GOT3 (cell line): ENCODE data around the gene CAPN12.
A peak's percentile ranks its signal among the peaks of the same experiment; 100 is the strongest.

Experiments
- DNase-seq: peaks from one replicate; lab custom pipeline; 2025; ENCODE audit warnings: mixed read lengths; lab: John Stamatoyannopoulos, UW

The CAPN12 gene

DNA sequence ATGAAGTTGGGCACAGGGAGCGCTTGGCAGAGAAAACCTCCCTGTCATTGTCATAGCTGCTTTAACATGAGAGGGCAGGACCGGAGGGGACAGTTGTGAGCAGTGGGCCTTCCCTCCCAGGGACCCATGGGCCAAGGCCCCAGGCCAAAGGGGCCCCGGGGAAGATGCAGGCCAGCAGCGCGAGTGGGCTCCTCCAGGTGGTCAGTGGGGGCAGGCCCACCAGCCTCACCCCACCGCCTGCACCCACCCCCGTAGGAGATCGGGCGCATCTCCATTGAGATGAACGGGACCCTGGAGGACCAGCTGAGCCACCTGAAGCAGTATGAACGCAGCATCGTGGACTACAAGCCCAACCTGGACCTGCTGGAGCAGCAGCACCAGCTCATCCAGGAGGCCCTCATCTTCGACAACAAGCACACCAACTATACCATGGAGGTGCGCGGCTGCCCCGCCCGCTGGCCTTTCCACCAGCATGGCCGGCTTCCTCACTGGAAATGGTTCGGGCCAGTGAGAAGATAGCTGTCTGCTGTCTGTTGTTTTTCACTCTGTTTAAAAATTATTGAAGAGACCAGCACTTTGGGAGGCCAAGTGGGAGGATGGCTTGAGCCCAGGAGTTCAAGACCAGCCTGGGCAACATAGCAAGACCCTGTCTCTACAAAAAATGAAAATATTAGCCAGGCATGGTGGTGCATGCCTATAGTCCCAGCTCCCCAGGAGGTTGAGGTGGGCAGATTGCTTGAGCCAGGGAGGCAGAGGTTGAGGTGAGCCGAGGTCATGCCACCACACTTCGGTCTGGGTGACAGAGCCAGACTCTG, 18.6 kb downstream of the CAPN12 start:
- DNase-seq = no peak

DNA sequence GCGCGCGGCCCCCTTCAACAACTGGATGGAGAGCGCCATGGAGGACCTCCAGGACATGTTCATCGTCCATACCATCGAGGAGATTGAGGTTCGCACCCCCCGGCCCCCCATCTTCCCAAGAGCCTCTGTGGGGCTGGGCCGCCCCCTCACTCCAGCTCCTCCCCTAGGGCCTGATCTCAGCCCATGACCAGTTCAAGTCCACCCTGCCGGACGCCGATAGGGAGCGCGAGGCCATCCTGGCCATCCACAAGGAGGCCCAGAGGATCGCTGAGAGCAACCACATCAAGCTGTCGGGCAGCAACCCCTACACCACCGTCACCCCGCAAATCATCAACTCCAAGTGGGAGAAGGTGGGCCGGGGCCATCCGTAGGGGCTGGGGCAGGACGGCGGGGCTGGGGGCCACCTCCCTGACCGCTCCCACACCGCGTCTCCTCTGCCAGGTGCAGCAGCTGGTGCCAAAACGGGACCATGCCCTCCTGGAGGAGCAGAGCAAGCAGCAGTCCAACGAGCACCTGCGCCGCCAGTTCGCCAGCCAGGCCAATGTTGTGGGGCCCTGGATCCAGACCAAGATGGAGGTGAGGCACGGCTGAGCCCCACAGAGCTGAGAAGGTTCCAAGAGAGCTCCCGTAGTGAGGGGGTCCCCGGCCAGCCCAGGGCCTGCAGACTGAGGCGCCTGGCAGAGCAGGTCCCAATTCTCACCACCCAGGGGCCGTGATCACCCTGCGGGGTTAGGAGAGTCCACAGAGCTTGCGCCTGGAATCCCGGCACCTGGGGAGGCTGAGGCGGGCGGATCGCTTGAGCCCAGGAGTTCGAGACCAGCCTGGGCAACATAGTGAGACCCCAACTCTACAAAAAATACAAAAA, 20.1 kb downstream of the CAPN12 start:
- DNase-seq = no peak

DNA sequence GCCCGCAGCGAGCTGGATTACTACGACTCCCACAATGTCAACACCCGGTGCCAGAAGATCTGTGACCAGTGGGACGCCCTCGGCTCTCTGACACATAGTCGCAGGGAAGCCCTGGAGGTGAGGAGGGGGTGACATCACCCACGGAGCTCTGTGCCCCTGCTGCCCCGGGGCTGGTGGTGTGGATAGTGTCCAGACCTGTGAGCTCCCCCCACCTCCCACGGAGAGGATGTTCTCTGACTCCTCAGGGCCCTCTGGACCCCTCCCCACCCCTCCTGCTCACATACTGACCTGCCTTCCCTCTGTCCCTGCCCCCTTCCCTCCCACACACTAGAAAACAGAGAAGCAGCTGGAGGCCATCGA, 20.7 kb downstream of the CAPN12 start:
- no peak for DNase-seq

DNA sequence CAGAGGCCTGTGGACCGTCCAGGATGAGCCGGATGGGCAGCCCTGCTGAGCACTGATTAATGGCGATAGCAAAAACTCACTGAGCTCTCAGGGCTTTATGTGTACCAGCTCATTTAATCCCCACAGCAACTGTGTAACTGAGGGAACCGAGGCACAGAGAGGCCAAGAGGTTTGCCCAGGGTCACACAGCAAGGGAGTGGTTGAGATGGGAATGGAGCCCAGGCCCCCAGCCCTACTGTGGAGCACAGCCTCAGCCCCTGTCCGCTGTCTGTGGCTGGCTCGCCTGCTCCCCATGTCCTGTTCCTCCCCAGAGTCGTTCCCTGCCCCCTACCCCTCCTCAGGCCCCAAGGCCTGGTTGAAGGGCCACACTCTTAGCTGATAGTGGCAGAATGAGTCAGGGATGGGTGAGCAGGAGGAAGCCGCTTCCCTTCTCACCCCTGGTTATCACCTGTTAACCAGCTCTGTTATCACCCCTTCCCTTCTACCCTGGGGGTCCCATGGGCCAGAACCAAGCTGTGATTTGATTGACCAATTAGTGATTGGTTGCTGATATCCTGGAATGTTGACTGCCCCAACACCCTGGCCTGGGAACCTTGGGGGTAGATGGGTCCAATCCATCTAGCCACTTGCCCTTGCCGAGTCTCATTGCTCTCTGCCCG, 21.2 kb downstream of the CAPN12 start:
- no peak for DNase-seq

DNA sequence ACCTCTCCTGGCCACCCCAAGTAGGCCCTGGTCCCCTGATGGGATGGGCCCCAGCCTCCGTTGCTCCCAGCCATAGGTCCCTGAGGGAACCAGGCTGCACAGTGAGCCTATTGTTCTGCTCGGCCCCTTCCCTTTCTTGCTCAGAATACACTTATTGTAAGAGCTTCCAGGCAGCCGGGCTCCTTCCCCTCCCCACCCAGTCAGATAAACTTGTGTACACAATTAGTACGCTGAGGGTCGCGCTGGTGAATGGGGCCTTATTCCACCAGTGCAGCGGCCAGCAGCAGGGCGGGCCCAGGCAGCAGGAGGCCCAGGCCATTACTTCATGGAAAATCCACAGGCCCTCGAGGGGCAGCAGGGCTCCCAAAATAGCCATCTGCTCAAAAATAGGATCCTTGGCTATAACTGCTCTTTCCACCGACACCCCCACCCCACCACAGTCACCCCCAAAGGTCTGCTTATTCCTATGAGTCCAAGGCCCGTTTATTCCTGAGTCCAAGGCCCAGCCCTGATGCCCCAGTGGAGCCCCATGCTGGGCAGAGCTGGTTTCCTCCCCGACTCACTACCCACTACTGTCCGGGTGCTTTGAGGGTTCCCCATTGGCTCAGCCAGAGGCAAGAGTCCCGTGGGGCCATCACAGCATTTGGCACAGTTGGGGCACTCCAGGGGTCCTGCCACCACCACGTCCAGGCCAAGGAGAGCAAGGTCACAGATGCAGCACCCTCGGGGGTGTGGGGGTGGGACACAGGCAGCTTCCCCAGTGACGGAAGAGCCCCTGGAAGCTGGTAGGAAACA, 22.1 kb downstream of the CAPN12 start:
- no peak for DNase-seq

DNA sequence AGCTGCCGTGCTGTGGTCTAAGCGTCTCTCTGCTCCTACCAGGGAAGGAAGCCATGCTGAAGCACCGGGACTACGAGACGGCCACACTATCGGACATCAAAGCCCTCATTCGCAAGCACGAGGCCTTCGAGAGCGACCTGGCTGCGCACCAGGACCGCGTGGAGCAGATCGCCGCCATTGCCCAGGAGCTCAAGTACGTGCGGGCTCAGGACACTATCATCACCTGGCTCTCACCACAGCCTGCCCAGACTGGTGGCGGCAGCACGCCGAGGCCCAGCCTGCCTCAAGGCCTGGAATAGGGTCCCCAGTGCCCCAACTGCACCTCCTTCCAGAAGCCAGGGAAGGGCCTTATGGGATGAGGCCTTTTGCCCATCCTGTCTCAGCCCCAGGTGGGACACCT, 22.8 kb downstream of the CAPN12 start:
- DNase-seq = no peak

DNA sequence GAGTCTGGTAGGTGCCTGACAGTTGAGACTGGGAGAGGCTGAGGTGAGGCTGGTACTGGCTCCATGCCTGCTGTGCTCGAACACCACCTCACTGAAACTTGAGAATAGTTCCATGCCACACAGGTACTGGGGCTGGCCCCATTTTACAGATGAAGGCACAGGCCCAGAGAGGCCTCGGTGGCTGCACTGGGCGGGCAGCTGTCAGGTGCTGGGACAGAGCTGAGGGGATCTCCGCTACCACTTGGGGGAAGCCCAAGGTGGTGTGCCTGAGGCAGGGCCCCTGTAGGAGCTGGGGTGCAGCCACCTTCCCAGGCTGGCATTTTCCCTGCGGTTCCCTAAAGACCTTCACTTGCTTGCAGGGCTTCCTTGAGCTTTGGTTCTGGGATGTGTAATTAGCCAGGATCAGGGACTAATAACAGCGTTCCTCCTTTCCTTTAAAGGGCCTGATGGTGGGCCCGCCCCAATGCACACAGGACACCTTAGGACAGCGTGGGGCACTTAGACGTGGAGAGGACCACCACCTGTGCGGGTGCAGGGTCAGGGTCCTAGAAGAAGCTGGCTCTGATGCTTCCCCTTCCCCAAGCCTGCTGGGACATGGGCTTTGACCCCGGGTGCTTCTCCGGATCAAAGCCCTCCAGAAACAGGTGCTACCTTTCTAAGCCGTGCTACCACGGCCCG, 23.6 kb downstream of the CAPN12 start:
- DNase-seq = no peak

DNA sequence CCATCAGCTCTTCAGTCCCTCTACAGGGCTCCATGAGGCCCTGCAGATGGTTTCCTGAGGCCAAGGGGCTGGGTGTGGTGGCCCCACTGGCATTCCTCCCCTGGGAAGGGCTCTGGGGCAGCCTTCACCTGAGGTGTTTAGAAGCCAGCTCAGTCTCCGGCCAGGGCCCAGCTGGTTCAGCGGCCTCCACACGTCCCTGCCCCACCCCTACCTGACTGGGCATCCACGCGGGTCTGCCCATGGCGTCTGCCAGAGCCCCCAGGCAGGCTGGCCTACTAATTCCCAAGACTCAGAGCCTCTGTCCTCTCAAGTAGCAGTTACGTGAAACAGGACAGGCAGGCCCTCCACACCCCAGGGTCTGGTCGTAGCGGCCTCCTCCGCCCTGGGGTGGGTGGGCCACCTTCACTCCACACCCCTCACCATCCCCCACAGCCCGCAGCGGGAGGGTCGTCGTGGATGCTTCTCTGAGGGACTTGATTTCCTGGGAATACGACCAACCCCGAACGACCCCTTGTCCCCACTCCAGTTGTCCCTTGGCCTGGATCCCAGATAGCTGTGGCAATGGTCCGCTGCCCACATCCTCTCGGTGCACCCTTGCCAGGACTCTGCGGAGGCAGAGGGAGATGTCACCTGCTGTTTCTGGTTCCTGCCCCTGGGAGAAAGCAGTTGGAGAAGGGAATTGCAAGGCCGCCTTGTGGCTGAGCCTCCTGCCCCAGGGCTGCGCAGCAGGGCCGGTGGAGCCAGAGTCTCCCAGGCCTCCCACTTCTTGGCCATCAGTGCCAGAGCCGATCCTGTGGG, 24.3 kb downstream of the CAPN12 start:
- no peak for DNase-seq

DNA sequence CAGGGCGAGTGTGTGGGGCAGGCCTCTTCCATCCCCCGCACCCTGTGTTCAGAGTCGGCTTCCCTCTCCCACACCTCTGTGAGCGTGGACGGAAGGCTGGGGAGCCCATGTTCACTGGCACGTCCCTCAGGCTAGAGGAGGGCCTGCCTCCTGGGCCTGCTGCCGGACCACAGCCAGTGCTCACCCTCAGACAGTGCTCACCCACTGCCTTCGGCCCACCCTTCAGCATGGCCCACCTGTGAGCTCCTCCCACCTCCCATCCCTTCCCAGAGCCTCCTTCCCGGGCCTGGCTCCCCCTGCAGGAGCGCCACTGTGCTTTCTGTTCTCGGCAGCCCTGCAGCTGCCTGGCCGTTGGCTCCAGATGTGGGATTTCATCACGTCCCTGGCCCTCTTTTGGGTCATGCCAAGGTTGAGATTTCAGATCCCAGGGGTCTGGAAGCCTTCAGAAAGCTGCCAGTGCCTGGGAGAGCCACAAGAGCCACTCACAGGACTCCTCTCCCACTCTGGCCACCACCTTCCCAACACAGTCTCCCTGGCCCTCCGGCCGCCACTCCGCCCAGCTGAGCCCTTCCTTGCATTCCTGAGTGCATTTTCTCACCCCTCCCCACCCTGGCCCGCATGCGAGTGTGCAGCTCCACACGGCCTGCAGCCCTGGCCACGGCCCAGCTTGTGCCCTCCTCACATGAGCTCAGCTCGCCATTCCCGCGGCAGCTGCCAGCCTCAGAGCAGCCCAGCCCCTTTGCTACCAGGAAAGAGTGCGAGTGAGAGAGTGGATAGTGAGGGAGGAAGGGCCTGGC, 25.3 kb downstream of the CAPN12 start:
- DNase-seq = no peak

DNA sequence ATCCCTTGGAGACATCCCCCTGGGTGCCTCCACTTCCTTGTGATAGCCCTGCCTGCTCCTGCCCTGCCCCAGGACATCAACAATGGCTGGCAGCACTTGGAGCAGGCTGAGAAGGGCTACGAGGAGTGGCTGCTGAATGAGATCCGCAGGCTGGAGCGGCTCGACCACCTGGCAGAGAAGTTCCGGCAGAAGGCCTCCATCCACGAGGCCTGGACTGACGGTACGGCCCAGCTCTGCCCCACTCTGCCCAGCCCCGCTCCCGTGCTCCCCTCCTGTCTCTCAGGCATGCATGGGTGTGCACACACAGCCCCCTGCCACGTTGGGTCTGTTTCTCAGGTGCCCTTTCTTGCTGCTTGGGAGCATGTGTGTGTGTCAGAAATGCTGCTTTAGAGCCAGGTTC, 26.4 kb downstream of the CAPN12 start:
- DNase-seq = no peak

DNA sequence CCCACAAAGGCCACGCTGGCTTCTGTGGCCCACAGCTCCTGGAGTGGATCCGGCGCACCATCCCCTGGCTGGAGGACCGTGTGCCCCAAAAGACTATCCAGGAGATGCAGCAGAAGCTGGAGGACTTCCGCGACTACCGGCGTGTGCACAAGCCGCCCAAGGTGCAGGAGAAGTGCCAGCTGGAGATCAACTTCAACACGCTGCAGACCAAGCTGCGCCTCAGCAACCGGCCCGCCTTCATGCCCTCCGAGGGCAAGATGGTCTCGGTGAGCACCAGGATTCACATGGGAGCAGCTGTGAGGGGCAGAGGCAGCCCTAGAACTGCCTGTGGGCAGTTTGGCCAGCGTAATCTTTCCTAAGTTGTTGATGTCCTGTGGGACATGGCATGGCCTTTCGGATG, 27.2 kb downstream of the CAPN12 start:
- DNase-seq = no peak

DNA sequence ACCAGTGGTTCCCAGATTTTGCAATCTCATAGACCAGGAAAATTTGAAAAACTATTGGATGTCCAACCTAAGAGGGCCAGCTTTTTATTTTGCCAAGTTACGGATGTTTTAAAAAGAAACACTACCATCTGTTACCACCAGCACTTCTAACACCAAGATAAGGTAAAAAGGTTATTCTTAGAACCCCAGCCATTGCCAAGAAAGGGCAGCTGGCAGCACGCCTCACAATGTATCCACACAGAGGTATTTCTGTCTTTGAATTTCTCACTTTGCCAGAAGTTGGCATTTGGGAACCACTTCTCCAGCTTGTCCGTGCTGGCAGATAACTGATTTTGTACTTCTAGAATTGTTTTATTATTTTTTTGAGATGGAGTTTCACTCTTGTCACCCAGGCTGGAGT, 28.7 kb downstream of the CAPN12 start:
- no peak for DNase-seq

DNA sequence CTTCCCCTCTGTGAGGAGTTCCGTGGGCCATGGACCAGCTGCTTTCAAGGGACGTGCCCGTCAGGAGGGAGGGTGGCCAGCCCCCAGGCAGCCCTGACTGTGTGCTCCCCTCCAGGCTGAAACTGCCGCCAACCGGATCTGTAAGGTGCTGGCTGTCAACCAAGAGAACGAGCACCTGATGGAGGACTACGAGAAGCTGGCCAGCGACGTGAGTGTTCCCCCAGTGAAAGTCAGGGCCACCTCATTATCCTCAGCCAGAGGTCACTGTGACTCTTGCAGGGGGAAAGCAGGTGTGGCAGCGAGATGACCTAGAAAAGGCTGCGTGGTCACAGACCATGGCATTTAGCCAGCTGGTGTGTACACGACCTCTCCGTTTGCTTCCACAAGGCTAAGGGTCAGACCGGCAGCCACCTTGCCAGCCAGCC, 29.9 kb downstream of the CAPN12 start:
- no peak for DNase-seq

DNA sequence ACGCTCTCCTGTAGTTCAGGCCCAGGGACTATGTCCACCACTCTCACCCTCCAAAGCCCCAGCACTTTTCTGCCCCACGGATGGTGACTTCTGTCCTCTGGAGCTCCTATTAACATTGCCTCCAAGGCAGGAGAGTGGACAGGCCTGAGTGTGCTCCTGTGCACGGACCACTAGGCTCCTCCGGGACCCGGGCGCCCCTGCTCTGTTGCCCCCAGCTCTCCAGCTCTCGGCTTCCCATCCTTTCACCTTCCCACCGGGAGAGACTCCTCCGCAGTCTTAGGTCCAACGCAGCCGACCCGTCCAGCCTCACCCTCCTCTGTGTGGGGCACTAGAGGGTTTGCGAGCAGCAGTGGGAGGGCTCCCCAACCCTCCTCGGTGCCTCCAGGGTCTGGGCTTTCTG, 30.4 kb downstream of the CAPN12 start:
- no peak for DNase-seq

DNA sequence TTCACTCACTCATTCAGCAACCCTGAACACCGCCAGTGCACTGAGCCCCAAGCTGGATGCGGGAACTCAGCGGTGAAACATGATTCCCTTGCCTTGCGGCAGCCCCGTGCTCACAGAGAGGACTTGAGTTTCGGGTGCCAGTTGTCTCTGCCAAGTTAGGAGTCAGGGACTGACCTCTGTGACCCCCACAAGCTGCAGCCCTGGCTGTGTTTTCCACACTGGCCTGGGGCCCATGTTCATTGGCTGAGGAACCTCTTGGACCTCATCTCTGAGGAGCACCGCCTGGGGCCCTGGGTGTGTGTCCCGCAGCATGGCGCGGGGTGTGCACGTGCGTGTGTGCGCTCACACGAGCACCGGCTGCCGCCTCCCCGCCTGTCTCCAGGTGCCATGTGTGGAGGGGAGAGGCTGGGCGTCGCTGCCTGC, 31.0 kb downstream of the CAPN12 start:
- DNase-seq = no peak

DNA sequence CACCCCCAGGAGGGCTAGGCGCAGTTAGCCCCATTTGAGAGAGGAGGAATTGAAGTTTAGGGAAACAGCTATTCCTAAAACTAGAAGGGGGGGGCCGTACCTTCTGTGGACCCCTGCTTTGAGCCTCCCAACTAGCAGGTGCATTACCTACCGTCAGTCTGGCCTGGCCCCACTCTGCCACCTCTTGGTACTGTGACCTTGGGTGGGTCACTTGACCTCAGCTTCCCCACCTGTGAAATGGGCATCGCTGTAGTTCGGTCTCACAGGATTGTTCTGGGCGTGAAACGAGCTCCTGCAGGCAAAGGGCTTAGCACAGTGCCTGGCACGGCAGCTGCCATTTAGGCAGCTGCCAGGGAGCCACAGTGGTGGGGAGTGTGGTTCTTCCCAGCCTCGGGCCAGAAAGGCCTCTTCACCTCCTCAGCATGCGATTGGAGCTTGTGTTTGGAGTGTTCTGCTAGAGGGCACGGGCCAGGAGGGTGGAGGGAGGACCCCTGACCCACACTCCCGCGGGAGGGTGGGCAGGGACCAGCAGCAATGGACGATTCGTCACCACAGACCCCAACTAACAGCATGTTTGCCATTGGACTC, 32.0 kb downstream of the CAPN12 start:
- DNase-seq = no peak

DNA sequence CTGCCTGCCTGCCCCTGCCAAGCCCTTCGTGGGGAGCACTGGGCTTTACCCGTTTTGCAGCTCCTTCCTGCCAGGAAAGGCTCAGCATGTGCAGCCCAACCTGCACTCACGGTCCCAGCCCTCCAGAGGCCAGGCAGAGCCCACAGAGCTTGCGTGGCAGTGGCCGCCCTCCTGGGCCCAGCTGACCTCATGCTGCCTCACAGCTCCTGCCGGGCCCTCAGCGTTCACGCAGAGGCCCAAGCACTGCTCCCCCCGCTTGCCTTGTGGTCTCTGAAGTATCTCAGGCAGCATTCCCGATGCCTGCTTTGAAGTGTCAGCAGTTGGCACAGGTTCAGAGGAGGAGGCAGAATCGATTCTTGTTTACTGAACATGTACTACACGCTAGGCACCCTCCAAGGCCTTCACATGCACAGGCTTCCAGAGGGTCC, 32.5 kb downstream of the CAPN12 start:
- peak; percentile 70 for DNase-seq

DNA sequence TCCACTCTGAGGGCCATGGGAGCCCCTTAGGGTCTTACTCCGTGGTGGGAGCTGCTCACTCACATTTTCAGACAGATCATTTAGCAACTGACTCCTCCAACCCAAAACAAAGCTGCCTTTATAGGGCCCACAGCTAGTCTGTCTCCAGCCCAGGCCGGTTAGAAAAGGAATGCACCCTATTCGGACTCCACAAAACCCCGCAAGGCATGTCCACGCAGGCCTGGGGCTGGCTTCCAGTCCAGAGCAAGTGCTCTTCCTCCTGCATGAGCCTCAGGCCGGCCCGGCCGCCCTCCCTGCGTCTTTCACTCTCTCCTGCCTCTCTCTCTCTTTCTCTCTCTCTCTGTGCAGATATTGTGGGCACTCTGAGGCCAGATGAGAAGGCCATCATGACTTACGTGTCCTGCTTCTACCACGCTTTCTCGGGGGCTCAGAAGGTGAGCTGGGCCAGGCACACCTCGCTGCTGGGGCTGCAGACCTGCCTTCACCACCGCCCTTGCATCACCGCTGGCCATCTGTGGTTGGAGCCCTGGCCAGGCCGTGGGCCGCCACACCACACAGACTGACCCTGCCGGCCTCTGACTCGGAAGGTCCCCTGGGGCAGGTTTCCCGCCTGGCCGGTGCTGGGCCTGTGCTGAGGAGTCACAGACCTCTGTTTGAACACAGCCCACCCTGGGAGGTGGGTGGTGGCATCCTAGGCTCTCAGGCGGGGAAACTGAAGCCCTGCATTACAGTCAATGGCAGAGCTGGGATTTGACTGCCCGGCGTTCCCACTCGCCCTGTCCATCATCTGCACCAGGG, 33.1 kb downstream of the CAPN12 start:
- no peak for DNase-seq

DNA sequence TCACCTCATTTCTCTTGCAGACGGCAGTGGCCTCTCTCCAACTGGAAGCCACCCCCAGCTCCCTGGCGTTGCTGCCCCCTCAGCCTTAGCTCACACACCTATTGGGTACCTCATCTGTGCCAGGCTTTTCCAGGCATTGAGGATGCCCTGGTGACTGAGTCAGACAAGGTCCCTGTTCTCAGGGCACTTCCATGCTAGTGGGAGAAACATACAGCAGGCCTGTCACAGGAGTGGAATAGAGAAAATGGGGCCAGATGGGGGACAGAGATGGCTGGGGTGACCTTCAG, 33.9 kb downstream of the CAPN12 start:
- no peak for DNase-seq
